ENCODE measurements around the gene C2orf76.
"Not testable (repeated sequence)": the region's sequence is repeated elsewhere in the genome, so short reads cannot be mapped to it uniquely, and the experiment has no call there.

The C2orf76 gene

GRCh38 chr2:119366649-119367471 is at the start of gene C2orf76, which contains the start of gene DBI:
Gene C2orf76 (minus strand): TSS chr2:119366834. CDS start chr2:119339959, 26,875 bp downstream.
Gene DBI (plus strand): TSS chr2:119366977. CDS start chr2:119367052, 75 bp downstream.
- DNase-seq (ENCODE audit: low read depth), result peak; percentile 84

GRCh38 chr2:119415630-119416029 is 49.0 kb upstream of the C2orf76 start:
- no peak for DNase-seq (ENCODE audit: low read depth)

- no peak for DNase-seq (ENCODE audit: low read depth)
Measured at GRCh38 chr2:119414894-119415293, 48.3 kb upstream of the C2orf76 start.

GRCh38 chr2:119409506-119409905 is 42.9 kb upstream of the C2orf76 start:
- no peak for DNase-seq (ENCODE audit: low read depth)

- DNase-seq (ENCODE audit: low read depth), result no peak
Measured at GRCh38 chr2:119408221-119408619, 41.6 kb upstream of the C2orf76 start.

- DNase-seq (ENCODE audit: low read depth), result peak; percentile 12
Measured at GRCh38 chr2:119407430-119408220, 41.0 kb upstream of the C2orf76 start.

- no peak for DNase-seq (ENCODE audit: low read depth)
Measured at GRCh38 chr2:119405151-119405550, 38.5 kb upstream of the C2orf76 start.

- not testable (repeated sequence) for DNase-seq (ENCODE audit: low read depth)
Measured at GRCh38 chr2:119403618-119404017, 37.0 kb upstream of the C2orf76 start.

GRCh38 chr2:119402645-119403560 is 36.3 kb upstream of the C2orf76 start:
- DNase-seq (ENCODE audit: low read depth), result no peak

GRCh38 chr2:119402106-119402505 is 35.5 kb upstream of the C2orf76 start:
- no peak for DNase-seq (ENCODE audit: low read depth)

GRCh38 chr2:119397196-119397595 is 30.6 kb upstream of the C2orf76 start:
- no peak for DNase-seq (ENCODE audit: low read depth)

GRCh38 chr2:119393971-119394748 is 27.5 kb upstream of the C2orf76 start:
- DNase-seq (ENCODE audit: low read depth), result no peak

- no peak for DNase-seq (ENCODE audit: low read depth)
Measured at GRCh38 chr2:119389615-119390306, 23.1 kb upstream of the C2orf76 start.

GRCh38 chr2:119387381-119388129 is 20.9 kb upstream of the C2orf76 start:
- DNase-seq (ENCODE audit: low read depth), result no peak

GRCh38 chr2:119385466-119385865 is 18.8 kb upstream of the C2orf76 start:
- no peak for DNase-seq (ENCODE audit: low read depth)

- DNase-seq (ENCODE audit: low read depth), result no peak
Measured at GRCh38 chr2:119384971-119385370, 18.3 kb upstream of the C2orf76 start.

- no peak for DNase-seq (ENCODE audit: low read depth)
Measured at GRCh38 chr2:119383410-119384140, 16.9 kb upstream of the C2orf76 start.

- DNase-seq (ENCODE audit: low read depth), result no peak
Measured at GRCh38 chr2:119378566-119378965, 11.9 kb upstream of the C2orf76 start.

- no peak for DNase-seq (ENCODE audit: low read depth)
Measured at GRCh38 chr2:119377993-119378345, 11.3 kb upstream of the C2orf76 start.
